ENCODE data around the gene HERC3. TPM values are rescaled to one million over a fixed set of nuclear protein-coding genes. Genes with fewer than 3 reads are reported as not detected.

HERC3 gene
- total RNA-seq = 41.0 TPM

- peak; percentile 93 for DNase-seq (ENCODE audit: low spot score)
Observed at GRCh38 chr4:88591787-88592599, at the start of gene HERC3. HERC3 (plus strand) TSS chr4:88592480; CDS start chr4:88605824, 13,344 bp downstream.

GRCh38 chr4:88549815-88550214 lies 42.5 kb upstream of the HERC3 start:
- DNase-seq (ENCODE audit: low spot score) = no peak

GRCh38 chr4:88567591-88567990 lies 24.7 kb upstream of the HERC3 start:
- DNase-seq (ENCODE audit: low spot score) = no peak

- DNase-seq (ENCODE audit: low spot score) = no peak
Observed at GRCh38 chr4:88570001-88570400, 22.3 kb upstream of the HERC3 start.

- DNase-seq (ENCODE audit: low spot score) = no peak
Observed at GRCh38 chr4:88573276-88573980, 18.9 kb upstream of the HERC3 start.

- no peak for DNase-seq (ENCODE audit: low spot score)
Observed at GRCh38 chr4:88573995-88574394, 18.3 kb upstream of the HERC3 start.

GRCh38 chr4:88575186-88575585 lies 17.1 kb upstream of the HERC3 start:
- no peak for DNase-seq (ENCODE audit: low spot score)

- no peak for DNase-seq (ENCODE audit: low spot score)
Observed at GRCh38 chr4:88582493-88582892, 9.8 kb upstream of the HERC3 start.

GRCh38 chr4:88583631-88584470 lies 8.4 kb upstream of the HERC3 start:
- no peak for DNase-seq (ENCODE audit: low spot score)

- DNase-seq (ENCODE audit: low spot score) = no peak
Observed at GRCh38 chr4:88584471-88584900, 7.8 kb upstream of the HERC3 start.

- no peak for DNase-seq (ENCODE audit: low spot score)
Observed at GRCh38 chr4:88585917-88586316, 6.4 kb upstream of the HERC3 start.

GRCh38 chr4:88587306-88587705 lies 5.0 kb upstream of the HERC3 start:
- DNase-seq (ENCODE audit: low spot score) = no peak

- peak; percentile 75 for DNase-seq (ENCODE audit: low spot score)
Observed at GRCh38 chr4:88592600-88593448, 544 bp downstream of the HERC3 start.

- no peak for DNase-seq (ENCODE audit: low spot score)
Observed at GRCh38 chr4:88597970-88598660, 5.8 kb downstream of the HERC3 start.

GRCh38 chr4:88599298-88599697 lies 7.0 kb downstream of the HERC3 start:
- DNase-seq (ENCODE audit: low spot score) = no peak

- no peak for DNase-seq (ENCODE audit: low spot score)
Observed at GRCh38 chr4:88599714-88600113, 7.4 kb downstream of the HERC3 start.

- DNase-seq (ENCODE audit: low spot score) = no peak
Observed at GRCh38 chr4:88600176-88600838, 8.0 kb downstream of the HERC3 start.

- no peak for DNase-seq (ENCODE audit: low spot score)
Observed at GRCh38 chr4:88604978-88605678, 12.8 kb downstream of the HERC3 start.

- DNase-seq (ENCODE audit: low spot score) = no peak
Observed at GRCh38 chr4:88605736-88606135, 13.5 kb downstream of the HERC3 start.
